Endothelial cell of umbilical vein (primary cell): ENCODE data around the gene SIGLEC6. TPM values are rescaled to one million over a fixed set of nuclear protein-coding genes. Genes with fewer than 3 reads are reported as not detected.

Source experiments
- BruUV-seq: library from RNA; stranded (reverse); fragments of 400-500 nt; replicated peaks from 2 replicates; lab custom pipeline; 2021; lab: Mats Ljungman, UMichigan
- CTCF ChIA-PET: fragments of 300-600, 350-600 bp; sonication (Branson Sonifier 250); formaldehyde crosslinking; loops from one replicate; lab custom pipeline; 2021; ENCODE audit warnings: antibody characterized with exemption, inconsistent platforms; lab: Charles Lee
- POLR2A ChIA-PET: fragments of 300-600, 350-600 bp; sonication (Branson Sonifier 250); formaldehyde crosslinking; loops from one replicate; lab custom pipeline; 2021; ENCODE audit warnings: antibody characterized with exemption, inconsistent platforms; lab: Charles Lee
- DNase-seq: peaks from one replicate; pipeline ENCODE4 v3.0.0-alpha.2; 2011; ENCODE audit warnings: low read depth, low spot score
- FAIRE-seq: peaks from 2 replicates; lab custom pipeline; 2011; peaks lifted over from hg19 to GRCh38; lab: Jason Lieb, UNC
- H2AFZ ChIP-seq: 2 replicates; pipeline ENCODE4 v1.6.0; 2012; ENCODE audit warnings: low read depth, low read length, control low read depth, inconsistent platforms
- H3K27ac ChIP-seq: 2 replicates; pipeline ENCODE4 v1.5.1; 2011; ENCODE audit warnings: low read depth, mild to moderate bottlenecking, control low read depth, low read length, moderate library complexity; ENCODE audit not compliant: insufficient read depth
- H3K27me3 ChIP-seq, 2 experiments: 2 replicates each; pipeline versions ENCODE4 v1.6.0 to v1.6.1; 2011; ENCODE audit warnings: low read length in 2 of 2, mixed read lengths in 1 of 2; ENCODE audit not compliant: control insufficient read depth in 2 of 2, insufficient read depth in 2 of 2
- H3K36me3 ChIP-seq, 2 experiments: 2 replicates in 1 of 2; 3 replicates in 1 of 2; pipeline ENCODE4 v1.5.1; 2011; ENCODE audit warnings: low read length in 2 of 2, mild to moderate bottlenecking in 1 of 2, moderate library complexity in 1 of 2; ENCODE audit not compliant: control insufficient read depth in 2 of 2, insufficient read depth in 2 of 2; ENCODE audit errors: extremely low read depth in 1 of 2
- H3K4me1 ChIP-seq: 3 replicates; pipeline ENCODE4 v1.5.1; 2011; ENCODE audit warnings: mild to moderate bottlenecking, low read length; ENCODE audit not compliant: control insufficient read depth, insufficient read depth; ENCODE audit errors: extremely low read depth
- H3K4me2 ChIP-seq: 2 replicates; pipeline ENCODE4 v1.6.1; 2011; ENCODE audit warnings: low read length, control low read depth, mixed read lengths; ENCODE audit not compliant: insufficient read depth
- H3K4me3 ChIP-seq, 3 experiments: fragments of 200-600 bp in 1 of 3; sonication (generic), shearing (Covaris generic) in 1 of 3; replicated peaks in 1 of 3; 2 replicates each; pipeline ENCODE4 v1.5.1; 2011 to 2016; ENCODE audit warnings: control low read depth in 3 of 3, low read length in 3 of 3, mild to moderate bottlenecking in 2 of 3, inconsistent platforms in 1 of 3, low read depth in 1 of 3, moderate library complexity in 1 of 3; ENCODE audit not compliant: insufficient read depth in 1 of 3
- H3K79me2 ChIP-seq: 2 replicates; pipeline ENCODE4 v1.6.0; 2012; ENCODE audit warnings: low read length, inconsistent platforms; ENCODE audit not compliant: control insufficient read depth, insufficient read depth
- H3K9ac ChIP-seq: replicated peaks from 2 replicates; pipeline ENCODE3; 2011; ENCODE audit warnings: low read length, control low read depth; ENCODE audit not compliant: insufficient read depth; ENCODE audit errors: extremely low read depth
- H3K9me1 ChIP-seq: replicated peaks from 3 replicates; pipeline ENCODE4 v1.6.0; 2011; ENCODE audit warnings: mild to moderate bottlenecking, low read length; ENCODE audit not compliant: control insufficient read depth, insufficient read depth; ENCODE audit errors: extremely low read depth
- H3K9me3 ChIP-seq: replicated peaks from 2 replicates; pipeline ENCODE4 v1.5.1; 2012; ENCODE audit warnings: low read length, inconsistent platforms; ENCODE audit not compliant: control insufficient read depth, insufficient read depth
- H4K20me1 ChIP-seq: replicated peaks from 2 replicates; pipeline ENCODE3; 2011; ENCODE audit warnings: mild to moderate bottlenecking, low read length; ENCODE audit not compliant: control insufficient read depth, insufficient read depth; ENCODE audit errors: extremely low read depth
- EZH2 ChIP-seq: IDR thresholded peaks from 2 replicates; pipeline ENCODE4 v1.6.1; 2012; ENCODE audit warnings: borderline replicate concordance, low read depth, mild to moderate bottlenecking, moderate library complexity, low read length, inconsistent platforms; ENCODE audit not compliant: severe bottlenecking
- JUN ChIP-seq: IDR thresholded peaks from 2 replicates; pipeline ENCODE4 v1.6.1; 2011; ENCODE audit warnings: borderline replicate concordance, low read depth; ENCODE audit not compliant: insufficient read length, insufficient read depth
- MAX ChIP-seq: IDR thresholded peaks from 2 replicates; pipeline ENCODE4 v1.6.1; 2011; ENCODE audit not compliant: insufficient read depth, insufficient read length
- POLR2A ChIP-seq: IDR thresholded peaks from 2 replicates; pipeline ENCODE4 v1.6.1; 2012; ENCODE audit warnings: low read depth, mild to moderate bottlenecking, control low read depth, low read length
- dilution Hi-C: fragments of 300-500 bp; cut with MboI; formaldehyde crosslinking; loops from one replicate; pipeline ENCODE4 v1.15.0; 2019; ENCODE audit warnings: low sequenced_read_pairs; ENCODE audit not compliant: extremely low pct_ligation_motif_present
- intact Hi-C: fragments of 100-400 bp; cut with micrococcal nuclease; formaldehyde crosslinking; loops from one replicate; pipeline ENCODE4 v1.10.0; 2022
- polyA plus RNA-seq, 4 experiments: library from polyadenylated mRNA; depleted of rRNA in 3 of 4; stranded (reverse) in 3 of 4; unstranded in 1 of 4; fragments of >200 nt; gene quantifications; 2 replicates each; pipeline versions ENCODE4 v1.2.1 to v1.2.3, GENCODE V29; 2011 to 2012; ENCODE audit warnings: missing spikeins in 1 of 4
- total RNA-seq: library from RNA; stranded (reverse); gene quantifications from 2 replicates; pipeline ENCODE4 v1.2.3, GENCODE V29; 2021

Gene SIGLEC6
- total and polyA plus RNA-seq, 2 donors (not counting 3 experiments of a cell fraction or from before 2014, with no cell fraction given): not detected

- no peak for TF ChIP-seq JUN
- no peak for TF ChIP-seq EZH2
- Histone ChIP-seq H3K4me1 (no peaks in the 10 kb centered on the region), H3K36me3 (no peaks in the 10 kb centered on the region), H3K9me3 (no peaks in the 10 kb centered on the region), H3K4me2 (no peak overlapping the region), H3K9me1 (no peaks in the 10 kb centered on the region), H3K9ac (no peak overlapping the region), H3K79me2 (no peaks in the 10 kb centered on the region), H4K20me1 (no peaks in the 10 kb centered on the region), H2AFZ (no peak overlapping the region), H3K4me3 (no peak overlapping the region), H3K27me3 (peaks cover 0 to 2% of the 10 kb centered on the region in 2 experiments), H3K27ac (no peak overlapping the region)
- DNase-seq (no peak), FAIRE-seq (no peak)
- POLR2A ChIA-PET: no interaction called here
- dilution Hi-C loops: no loop called here
- intact Hi-C loops: no loop called here
- CTCF ChIA-PET: interaction anchor here (0.8 to 1.2 kb wide), 2 partner anchors 154 kb away, joined by 3 read pairs; no protein-coding TSS in a partner anchor
- BruUV-seq: no TSS peak
These were observed 23.8 kb downstream of the SIGLEC6 start for GRCh38 chr19:51507640-51508058.

GRCh38 chr19:51507192-51507591 is 24.3 kb downstream of the SIGLEC6 start:
- dilution Hi-C loops (no loop called here), intact Hi-C loops (no loop called here)
- Histone ChIP-seq H3K9ac (no peak overlapping the region), H3K9me1 (no peaks in the 10 kb centered on the region), H3K9me3 (no peaks in the 10 kb centered on the region), H3K4me3 (no peak overlapping the region), H2AFZ (no peak overlapping the region), H3K36me3 (no peaks in the 10 kb centered on the region), H3K79me2 (no peaks in the 10 kb centered on the region), H3K27me3 (no peaks in the 10 kb centered on the region), H4K20me1 (no peaks in the 10 kb centered on the region), H3K4me2 (no peak overlapping the region), H3K4me1 (no peaks in the 10 kb centered on the region), H3K27ac (no peak overlapping the region)
- no peak for FAIRE-seq
- CTCF ChIA-PET: interaction anchor here (1.2 to 1.3 kb wide), 2 partner anchors 150 to 154 kb away, joined by 3 to 4 read pairs; no protein-coding TSS in a partner anchor
- POLR2A ChIA-PET: no interaction called here
- TF ChIP-seq MAX (no peak), POLR2A (no peak)
- DNase-seq: no peak
- no TSS peak for BruUV-seq
